HepG2 (cell line): ENCODE data around the gene HIPK3. TPM values are rescaled to one million over a fixed set of nuclear protein-coding genes. Genes with fewer than 3 reads are reported as not detected.
A peak's percentile ranks its signal among the peaks of the same experiment; 100 is the strongest.

Experiments used
- BATF2 ChIP-seq: sonication (generic); formaldehyde crosslinking; IDR thresholded peaks from 2 replicates; pipeline ENCODE4 v1.8.0; 2022; ENCODE audit warnings: mild to moderate bottlenecking, missing genetic modification reagents, moderate library complexity
- GATAD2A ChIP-seq: IDR thresholded peaks from 2 replicates; pipeline ENCODE4 v1.6.1; 2016
- IKZF5 ChIP-seq: IDR thresholded peaks from 2 replicates; pipeline ENCODE4 v1.6.1; 2018; ENCODE audit warnings: missing genetic modification reagents, mild to moderate bottlenecking, missing compliant biosample characterization
- PPARG ChIP-seq: conservative IDR thresholded peaks from 2 replicates; pipeline ENCODE4 v1.6.1; 2016; ENCODE audit warnings: missing biosample characterization, missing genetic modification reagents
- RELA ChIP-seq: sonication (generic); formaldehyde crosslinking; IDR thresholded peaks from 2 replicates; pipeline ENCODE4 v1.4.0; 2020; ENCODE audit warnings: missing genetic modification reagents
- SOX6 ChIP-seq, 2 experiments: fragments of 450-650 bp in 1 of 2; sonication (generic) in 1 of 2; formaldehyde crosslinking in 1 of 2; IDR thresholded peaks; 2 replicates each; pipeline versions ENCODE4 v1.4.0 to v1.6.1; 2017 to 2020; ENCODE audit warnings: antibody characterized with exemption in 1 of 2, mild to moderate bottlenecking in 1 of 2, missing genetic modification reagents in 1 of 2
- SP2 ChIP-seq: sonication (generic); formaldehyde crosslinking; IDR thresholded peaks from 2 replicates; pipeline ENCODE4 v1.5.1; 2020; ENCODE audit warnings: mild to moderate bottlenecking, missing genetic modification reagents
- SPEN ChIP-seq: sonication (generic); formaldehyde crosslinking; IDR thresholded peaks from 2 replicates; pipeline ENCODE4 v1.5.1; 2020; ENCODE audit warnings: low read depth, mild to moderate bottlenecking, missing genetic modification reagents
- THAP9 ChIP-seq: sonication (generic); formaldehyde crosslinking; IDR thresholded peaks from 2 replicates; pipeline ENCODE4; 2020; ENCODE audit warnings: missing genetic modification reagents, mild to moderate bottlenecking, borderline replicate concordance
- THYN1 ChIP-seq: sonication (generic); formaldehyde crosslinking; IDR thresholded peaks from 2 replicates; pipeline ENCODE4 v1.8.1; 2023; ENCODE audit warnings: low read depth, mild to moderate bottlenecking, moderate library complexity, missing genetic modification reagents, borderline replicate concordance
- ZMYM4 ChIP-seq: sonication (generic); formaldehyde crosslinking; IDR thresholded peaks from 2 replicates; pipeline ENCODE4 v1.8.1; 2023; ENCODE audit warnings: mild to moderate bottlenecking, missing genetic modification reagents
- ZNF234 ChIP-seq: sonication (generic); formaldehyde crosslinking; conservative IDR thresholded peaks from 2 replicates; pipeline ENCODE4 v1.5.1; 2020; ENCODE audit warnings: mild to moderate bottlenecking, missing genetic modification reagents
- ZNF256 ChIP-seq: sonication (generic); formaldehyde crosslinking; conservative IDR thresholded peaks from 2 replicates; pipeline ENCODE4 v1.4.0; 2020; ENCODE audit warnings: missing genetic modification reagents
- ZNF451 ChIP-seq: sonication (generic); formaldehyde crosslinking; IDR thresholded peaks from 2 replicates; pipeline ENCODE4 v1.5.0; 2020; ENCODE audit warnings: mild to moderate bottlenecking, missing genetic modification reagents
- ZNF639 ChIP-seq: conservative IDR thresholded peaks from 2 replicates; pipeline ENCODE4 v1.6.1; 2018; ENCODE audit warnings: missing genetic modification reagents
- ZSCAN12 ChIP-seq: sonication (generic); formaldehyde crosslinking; IDR thresholded peaks from 2 replicates; pipeline ENCODE4 v1.9.0; 2021; ENCODE audit warnings: mild to moderate bottlenecking, missing genetic modification reagents
- polyA plus RNA-seq, 8 experiments: library from polyadenylated mRNA; depleted of rRNA in 3 of 8; stranded (reverse) in 7 of 8; unstranded in 1 of 8; fragments of >200 nt; fragmentation: Illumina TruSeq in 4 of 8; extraction: Trizol in 4 of 8; gene quantifications; 2 replicates each; pipeline versions ENCODE4 v1.2.1 to v1.2.3, GENCODE V29; 2011 to 2016; ENCODE audit warnings: low read depth in 4 of 8, missing spikeins in 1 of 8, mixed read lengths in 1 of 8; ENCODE audit not compliant: insufficient read depth in 1 of 8
- total RNA-seq, 5 experiments: library from RNA; depleted of rRNA; stranded (reverse); fragments of >200 nt; fragmentation: Illumina TruSeq; extraction: Trizol; gene quantifications; 2 replicates each; pipeline ENCODE4 v1.2.3, GENCODE V29; 2016; ENCODE audit warnings: low read depth in 1 of 5
- TF ChIP-seq, protein P1 (sequence below): IDR thresholded peaks from 2 replicates; pipeline ENCODE4 v1.6.1; 2016; ENCODE audit warnings: low read depth, control low read depth
- TF ChIP-seq, protein P2 (sequence below): sonication (generic); formaldehyde crosslinking; IDR thresholded peaks from 2 replicates; pipeline ENCODE4 v1.5.0; 2020; ENCODE audit warnings: mild to moderate bottlenecking, missing genetic modification reagents
- TF ChIP-seq, protein P3 (sequence below): sonication (generic); formaldehyde crosslinking; IDR thresholded peaks from 2 replicates; pipeline ENCODE4 v1.4.0; 2020; ENCODE audit warnings: missing genetic modification reagents, borderline replicate concordance

The HIPK3 gene
- total and polyA plus RNA-seq, 2 of the 13 experiments (the other 11 are each of a cell fraction or from before 2014, with no cell fraction given), result 20.5 to 44.3 TPM

GRCh38 chr11:33211580-33211979, 45.6 kb upstream of the HIPK3 start (continued):
- TF ChIP-seq THYN1, result no peak
- peak; percentile 36; the same call in 1 of the 2 replicates for TF ChIP-seq ZMYM4 (CRISPR knock-in tag)
- TF ChIP-seq, protein P1, sequence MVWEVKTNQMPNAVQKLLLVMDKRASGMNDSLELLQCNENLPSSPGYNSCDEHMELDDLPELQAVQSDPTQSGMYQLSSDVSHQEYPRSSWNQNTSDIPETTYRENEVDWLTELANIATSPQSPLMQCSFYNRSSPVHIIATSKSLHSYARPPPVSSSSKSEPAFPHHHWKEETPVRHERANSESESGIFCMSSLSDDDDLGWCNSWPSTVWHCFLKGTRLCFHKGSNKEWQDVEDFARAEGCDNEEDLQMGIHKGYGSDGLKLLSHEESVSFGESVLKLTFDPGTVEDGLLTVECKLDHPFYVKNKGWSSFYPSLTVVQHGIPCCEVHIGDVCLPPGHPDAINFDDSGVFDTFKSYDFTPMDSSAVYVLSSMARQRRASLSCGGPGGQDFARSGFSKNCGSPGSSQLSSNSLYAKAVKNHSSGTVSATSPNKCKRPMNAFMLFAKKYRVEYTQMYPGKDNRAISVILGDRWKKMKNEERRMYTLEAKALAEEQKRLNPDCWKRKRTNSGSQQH (CRISPR knock-in tag), result no peak
- no peak for TF ChIP-seq ZSCAN12 (CRISPR knock-in tag)
- no peak for TF ChIP-seq SPEN (CRISPR knock-in tag)
- no peak for TF ChIP-seq SP2
- TF ChIP-seq GATAD2A (CRISPR knock-in tag), result peak; percentile 72
- TF ChIP-seq ZNF256 (CRISPR knock-in tag), result no peak
- no peak for TF ChIP-seq RELA (CRISPR knock-in tag)
- no peak for TF ChIP-seq ZNF451 (CRISPR knock-in tag)
- TF ChIP-seq IKZF5, result no peak
- TF ChIP-seq, protein P2, sequence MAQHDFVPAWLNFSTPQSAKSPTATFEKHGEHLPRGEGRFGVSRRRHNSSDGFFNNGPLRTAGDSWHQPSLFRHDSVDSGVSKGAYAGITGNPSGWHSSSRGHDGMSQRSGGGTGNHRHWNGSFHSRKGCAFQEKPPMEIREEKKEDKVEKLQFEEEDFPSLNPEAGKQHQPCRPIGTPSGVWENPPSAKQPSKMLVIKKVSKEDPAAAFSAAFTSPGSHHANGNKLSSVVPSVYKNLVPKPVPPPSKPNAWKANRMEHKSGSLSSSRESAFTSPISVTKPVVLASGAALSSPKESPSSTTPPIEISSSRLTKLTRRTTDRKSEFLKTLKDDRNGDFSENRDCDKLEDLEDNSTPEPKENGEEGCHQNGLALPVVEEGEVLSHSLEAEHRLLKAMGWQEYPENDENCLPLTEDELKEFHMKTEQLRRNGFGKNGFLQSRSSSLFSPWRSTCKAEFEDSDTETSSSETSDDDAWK (CRISPR knock-in tag), result no peak
- TF ChIP-seq SOX6 (IDR thresholded peaks at IDR 0.05), result no peak
- TF ChIP-seq SOX6 (CRISPR knock-in tag; IDR thresholded peaks at IDR 0.05), result peak; percentile 82
- TF ChIP-seq BATF2 (CRISPR knock-in tag), result no peak
- no peak for TF ChIP-seq PPARG (CRISPR knock-in tag)
- TF ChIP-seq ZNF234 (CRISPR knock-in tag), result no peak
- no peak for TF ChIP-seq THAP9 (CRISPR knock-in tag)
- TF ChIP-seq, protein P3, sequence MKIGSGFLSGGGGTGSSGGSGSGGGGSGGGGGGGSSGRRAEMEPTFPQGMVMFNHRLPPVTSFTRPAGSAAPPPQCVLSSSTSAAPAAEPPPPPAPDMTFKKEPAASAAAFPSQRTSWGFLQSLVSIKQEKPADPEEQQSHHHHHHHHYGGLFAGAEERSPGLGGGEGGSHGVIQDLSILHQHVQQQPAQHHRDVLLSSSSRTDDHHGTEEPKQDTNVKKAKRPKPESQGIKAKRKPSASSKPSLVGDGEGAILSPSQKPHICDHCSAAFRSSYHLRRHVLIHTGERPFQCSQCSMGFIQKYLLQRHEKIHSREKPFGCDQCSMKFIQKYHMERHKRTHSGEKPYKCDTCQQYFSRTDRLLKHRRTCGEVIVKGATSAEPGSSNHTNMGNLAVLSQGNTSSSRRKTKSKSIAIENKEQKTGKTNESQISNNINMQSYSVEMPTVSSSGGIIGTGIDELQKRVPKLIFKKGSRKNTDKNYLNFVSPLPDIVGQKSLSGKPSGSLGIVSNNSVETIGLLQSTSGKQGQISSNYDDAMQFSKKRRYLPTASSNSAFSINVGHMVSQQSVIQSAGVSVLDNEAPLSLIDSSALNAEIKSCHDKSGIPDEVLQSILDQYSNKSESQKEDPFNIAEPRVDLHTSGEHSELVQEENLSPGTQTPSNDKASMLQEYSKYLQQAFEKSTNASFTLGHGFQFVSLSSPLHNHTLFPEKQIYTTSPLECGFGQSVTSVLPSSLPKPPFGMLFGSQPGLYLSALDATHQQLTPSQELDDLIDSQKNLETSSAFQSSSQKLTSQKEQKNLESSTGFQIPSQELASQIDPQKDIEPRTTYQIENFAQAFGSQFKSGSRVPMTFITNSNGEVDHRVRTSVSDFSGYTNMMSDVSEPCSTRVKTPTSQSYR, result no peak
- TF ChIP-seq ZNF639 (CRISPR knock-in tag), result no peak
